Hematopoietic multipotent progenitor cell (in vitro differentiated cells): ENCODE data around the gene DDC. TPM values are rescaled to one million over a fixed set of nuclear protein-coding genes. Genes with fewer than 3 reads are reported as not detected.
"Not testable (repeated sequence)": the region's sequence is repeated elsewhere in the genome, so short reads cannot be mapped to it uniquely, and the experiment has no call there.

Experiments
- DNase-seq, 3 donors: peaks; one replicate each; pipeline ENCODE4 v3.0.0-alpha.2; 2011 to 2015; ENCODE audit warnings: low read depth in 2 of 3, low spot score in 2 of 3
- total RNA-seq: library from RNA; depleted of rRNA; stranded (reverse); fragments of >200 nt; gene quantifications from one replicate; pipeline ENCODE4 v1.2.3, GENCODE V29; 2012

The DDC gene
- total RNA-seq, 1 donor, result not detected

DNA sequence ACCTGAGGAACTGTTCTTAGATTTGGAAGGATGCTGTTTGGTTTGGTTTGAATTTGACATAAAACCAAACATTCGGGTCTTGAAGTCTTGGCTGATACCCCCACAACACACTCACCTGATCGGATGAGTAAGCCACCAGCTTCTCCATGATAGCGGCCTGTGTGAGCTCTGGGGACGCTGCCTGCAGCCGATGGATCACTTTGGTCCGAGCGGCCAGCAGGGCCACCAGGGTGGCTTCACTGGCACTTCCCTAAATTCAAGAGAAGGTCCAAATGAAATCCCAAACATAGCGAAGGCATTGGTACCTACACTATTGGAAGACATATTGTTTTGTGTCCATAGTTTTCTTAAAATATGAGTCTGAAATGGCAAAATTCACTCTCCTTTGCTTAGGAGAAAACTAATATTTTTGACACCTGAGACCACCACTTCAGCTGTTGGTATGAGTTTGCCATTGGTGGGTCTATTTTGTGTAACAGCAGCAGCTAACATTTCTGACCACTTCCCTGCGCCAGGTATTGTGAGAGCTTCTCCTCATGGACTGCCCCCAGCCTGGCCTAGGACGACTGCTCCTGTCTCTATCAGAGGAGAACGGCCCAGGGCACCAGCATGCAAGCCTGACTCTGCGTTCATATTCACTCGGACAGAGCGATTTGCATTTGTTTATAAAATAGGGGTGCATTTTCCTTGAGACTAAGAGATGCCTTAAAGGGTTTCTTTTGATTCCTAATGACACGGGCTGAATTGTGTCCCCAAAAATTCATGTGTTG is 35.9 kb downstream of the DDC start:
- no peak for DNase-seq

DNA sequence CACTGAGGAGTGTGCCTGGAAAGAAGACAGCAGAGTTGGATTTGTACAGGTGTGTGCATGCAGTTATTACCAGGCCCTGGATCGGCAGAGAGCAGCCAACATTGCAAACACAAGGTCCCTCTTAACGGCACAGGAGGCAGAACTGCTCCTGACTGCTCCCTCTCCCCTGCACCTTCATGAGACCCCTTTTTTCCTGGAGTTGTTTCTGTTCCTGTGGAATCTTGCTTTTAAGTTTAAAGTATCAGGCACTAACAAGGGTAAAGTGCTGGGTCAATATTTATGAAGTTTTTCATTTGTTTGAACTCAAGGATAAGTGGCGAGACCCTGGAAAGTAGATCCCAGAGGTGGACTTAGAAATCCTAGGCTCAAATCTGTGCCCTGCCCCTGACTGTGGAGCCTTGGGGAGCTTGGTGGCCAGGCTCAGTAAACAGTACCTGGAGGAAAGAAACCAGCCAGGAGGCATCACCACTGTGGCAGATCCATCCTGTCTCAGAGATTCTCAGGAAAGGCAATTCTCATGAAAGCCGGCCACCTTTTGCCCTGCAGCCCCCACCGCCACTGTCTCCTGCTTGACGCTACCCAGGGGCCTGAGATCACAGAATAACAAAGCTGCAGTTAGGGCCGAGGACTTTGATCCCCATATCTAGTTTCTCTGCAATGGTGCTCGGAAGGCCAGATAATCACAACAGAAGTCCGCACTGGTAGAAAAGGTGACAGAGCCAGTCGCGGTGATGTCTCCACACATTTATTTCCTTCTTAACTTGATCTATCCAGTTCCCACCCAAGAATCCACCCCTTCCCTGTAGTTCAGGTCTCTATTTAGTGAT is 36.7 kb downstream of the DDC start:
- DNase-seq, result no peak

- not testable (repeated sequence) for DNase-seq
Observed at GRCh38 chr7:50519350-50519749, 45.9 kb downstream of the DDC start.

DNA sequence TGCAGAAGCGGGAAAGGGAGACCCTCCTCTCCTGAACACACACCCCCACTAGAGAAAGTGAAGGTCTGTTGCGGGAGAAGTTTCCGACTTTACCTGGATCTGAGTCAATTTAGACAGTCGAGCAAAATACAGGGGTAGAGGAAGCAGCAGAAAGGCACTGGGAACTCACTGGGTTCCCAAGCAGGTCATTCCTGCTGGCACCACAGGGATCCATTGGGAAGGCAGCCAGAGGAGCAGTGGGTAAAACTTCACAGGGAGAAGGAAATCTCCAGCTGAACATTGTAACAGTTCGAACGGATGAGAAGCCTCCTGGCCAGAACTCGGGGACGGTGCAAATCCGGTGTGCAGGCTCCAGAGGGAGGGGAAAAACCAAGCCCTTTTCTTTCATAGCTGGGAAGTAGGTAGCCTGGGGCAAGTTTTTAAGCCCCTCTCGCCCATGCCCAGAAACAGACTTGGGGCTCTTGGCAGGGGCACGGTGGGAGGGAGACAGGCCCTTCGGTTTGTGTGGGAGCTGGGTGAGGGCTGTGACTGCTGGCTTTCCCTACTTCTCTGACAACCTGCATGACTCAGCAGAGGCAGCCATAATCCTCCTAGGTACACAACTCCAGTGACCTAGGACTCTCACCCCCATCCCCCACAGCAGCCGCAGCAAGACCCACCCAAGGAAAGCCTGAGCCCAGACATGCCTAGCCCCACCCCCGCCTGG is 51.9 kb downstream of the DDC start:
- no peak for DNase-seq

GRCh38 chr7:50512384-50512783 is 52.8 kb downstream of the DDC start:
- no peak for DNase-seq

DNA sequence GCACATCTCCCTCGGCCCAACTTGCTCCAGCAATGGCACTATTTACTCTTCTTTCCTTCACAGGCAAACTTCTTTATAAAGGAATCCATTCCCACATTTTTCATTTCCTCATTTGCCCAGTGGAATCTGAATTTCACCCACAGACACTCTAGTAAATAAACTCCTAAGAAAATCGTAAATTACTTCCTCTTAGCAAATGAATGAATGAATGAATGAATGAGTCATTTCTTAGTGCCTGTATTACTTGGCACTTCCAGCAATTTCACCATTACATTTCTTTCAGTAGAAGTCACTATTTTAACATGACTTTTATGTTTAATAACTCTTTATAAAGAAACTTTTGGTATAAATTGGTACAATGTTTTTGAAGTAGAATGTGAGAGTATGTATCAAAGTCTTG is 55.7 kb downstream of the DDC start:
- DNase-seq, result no peak

DNA sequence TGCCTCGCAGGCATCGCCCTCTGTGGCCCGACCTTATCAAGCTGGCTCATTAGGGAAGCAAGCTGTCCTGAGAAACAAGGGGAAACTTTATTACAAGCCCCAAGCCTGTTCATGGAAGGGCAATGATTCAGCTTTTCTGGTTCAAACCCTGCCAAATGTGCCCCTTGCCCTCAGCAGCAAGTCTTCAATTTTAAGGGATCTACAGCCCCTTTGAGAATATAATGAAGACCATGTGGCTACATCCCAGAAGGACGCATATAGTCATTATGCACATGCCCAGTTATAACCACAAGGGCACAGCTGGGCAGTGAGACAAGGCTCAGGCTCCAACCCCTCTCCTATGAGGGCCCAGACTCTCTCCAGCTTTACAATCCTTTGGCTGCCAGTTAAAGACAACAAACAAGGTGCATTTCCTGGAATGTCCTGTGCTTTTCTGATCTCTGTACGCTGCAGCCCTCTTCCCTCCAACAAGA is 56.7 kb downstream of the DDC start:
- DNase-seq, result peak in 1 of 3 donors; percentile 34

DNA sequence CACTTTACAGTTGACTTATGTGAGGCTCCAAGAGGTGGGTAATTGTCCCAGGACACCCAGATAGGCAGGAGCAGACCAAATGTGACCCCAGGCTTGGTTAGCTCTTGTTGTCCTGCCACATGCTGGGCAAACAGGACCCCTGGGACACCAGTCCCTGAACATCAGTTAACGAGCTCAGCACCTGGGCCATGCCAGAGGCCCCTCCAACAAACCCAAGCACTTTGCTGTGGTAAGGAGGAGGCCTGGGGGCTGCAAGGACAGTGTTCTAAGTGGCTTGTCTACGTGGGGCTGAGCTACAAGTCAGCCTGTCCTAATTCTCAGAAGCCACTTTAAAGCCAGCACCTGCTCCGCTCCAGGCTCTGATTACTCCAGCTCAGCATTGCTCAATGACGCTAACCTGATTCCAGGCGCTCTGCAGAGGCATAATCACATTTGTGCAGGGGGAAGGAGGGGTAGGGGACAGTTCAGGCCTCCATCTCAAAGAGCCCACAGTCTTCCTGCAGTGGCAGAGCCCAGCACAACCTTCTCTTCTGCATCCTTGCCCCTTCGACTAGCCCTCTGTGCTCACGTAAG is 57.2 kb downstream of the DDC start:
- peak in 1 of 3 donors; percentile 5 for DNase-seq

DNA sequence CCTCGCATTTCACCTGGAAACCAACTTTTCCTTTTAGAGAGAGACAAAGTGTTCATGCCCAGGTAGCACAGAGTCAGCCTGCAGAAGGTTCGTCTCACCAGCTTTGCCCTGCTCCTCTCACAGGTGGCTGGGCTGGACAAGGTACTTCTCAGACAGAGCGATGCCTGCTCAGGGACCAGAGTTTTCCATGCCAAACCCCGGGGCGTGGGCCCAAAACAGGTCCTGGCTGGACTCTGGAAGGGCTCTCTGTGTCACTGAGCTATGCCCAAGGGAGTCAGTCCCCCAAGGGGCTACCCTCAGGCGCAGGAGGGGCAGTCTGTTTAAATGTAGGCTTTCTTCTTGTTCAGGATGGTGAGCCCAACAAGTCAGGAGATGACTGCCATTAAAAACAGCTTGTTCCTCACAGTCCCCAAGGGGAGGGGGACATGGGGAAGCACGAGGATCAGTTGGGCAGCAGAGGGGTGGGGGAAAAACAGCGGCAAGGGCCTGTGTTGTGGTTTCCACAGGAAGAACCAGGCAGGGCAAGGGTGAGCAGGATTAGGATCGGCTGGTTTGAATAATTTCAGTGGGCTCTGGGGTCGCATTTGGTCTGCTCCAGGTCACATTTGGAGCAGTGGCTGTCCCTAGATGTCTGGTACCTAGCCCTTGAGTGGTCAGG is 59.5 kb downstream of the DDC start:
- DNase-seq, result peak in 2 of 3 donors; percentile 36 to 61

GRCh38 chr7:50504646-50505546 is 60.3 kb downstream of the DDC start:
- no peak for DNase-seq

GRCh38 chr7:50502947-50503346 is 62.3 kb downstream of the DDC start:
- DNase-seq, result no peak

DNA sequence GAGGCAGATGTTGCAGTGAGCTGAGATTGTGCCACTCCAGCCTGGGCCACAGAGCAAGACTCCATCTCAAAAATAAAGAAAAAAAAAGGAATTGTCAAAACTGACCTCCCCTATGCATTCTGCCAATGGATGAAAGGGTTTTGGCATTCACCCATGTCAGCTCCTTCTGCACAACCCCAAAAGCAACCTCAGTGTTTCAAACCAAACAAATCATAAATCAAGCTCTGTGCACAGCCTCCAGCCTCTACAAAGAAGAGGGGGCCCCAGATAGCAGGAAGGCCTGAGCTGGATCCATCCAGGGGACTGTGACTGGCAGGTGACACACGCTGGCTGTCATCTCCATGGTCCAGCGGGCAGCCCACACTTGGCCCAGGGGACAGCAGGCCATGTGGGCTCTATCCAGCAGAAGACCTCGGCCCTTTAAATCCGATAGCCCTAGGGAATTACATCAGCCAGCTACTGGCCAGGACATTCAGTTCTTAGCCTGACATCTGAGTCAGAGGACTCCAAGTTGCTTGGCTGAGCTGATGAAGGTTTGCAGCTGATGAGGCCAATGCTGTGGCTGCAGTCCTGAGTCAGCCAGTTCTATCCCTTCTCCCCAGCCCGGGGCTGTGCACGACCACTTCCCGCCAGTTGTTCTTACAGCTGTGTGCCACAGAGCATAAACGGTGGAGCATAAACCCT is 63.1 kb downstream of the DDC start:
- peak in 2 of 3 donors; percentile 32 to 46 for DNase-seq

DNA sequence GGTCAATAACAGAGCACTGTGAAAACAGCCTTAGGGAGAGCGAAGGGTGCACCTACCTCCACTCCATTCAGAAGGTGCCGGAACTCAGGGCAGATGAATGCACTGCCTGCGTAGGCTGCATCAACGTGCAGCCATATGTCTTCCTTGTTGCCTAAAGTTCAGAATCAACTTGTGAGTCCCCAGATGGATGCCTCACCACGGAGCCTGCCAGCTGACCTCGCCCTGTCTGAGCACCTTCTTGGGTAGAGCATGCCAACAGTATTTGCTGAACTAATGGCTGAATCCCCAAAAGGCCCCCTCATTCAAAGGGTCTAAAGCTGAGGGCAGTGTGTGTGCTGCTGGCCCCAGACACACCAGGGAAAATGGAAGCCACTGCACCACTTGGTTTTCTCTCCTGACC is 66.1 kb downstream of the DDC start:
- DNase-seq, result no peak

- no peak for DNase-seq
Observed at GRCh38 chr7:50497968-50498367, 67.2 kb downstream of the DDC start.

DNA sequence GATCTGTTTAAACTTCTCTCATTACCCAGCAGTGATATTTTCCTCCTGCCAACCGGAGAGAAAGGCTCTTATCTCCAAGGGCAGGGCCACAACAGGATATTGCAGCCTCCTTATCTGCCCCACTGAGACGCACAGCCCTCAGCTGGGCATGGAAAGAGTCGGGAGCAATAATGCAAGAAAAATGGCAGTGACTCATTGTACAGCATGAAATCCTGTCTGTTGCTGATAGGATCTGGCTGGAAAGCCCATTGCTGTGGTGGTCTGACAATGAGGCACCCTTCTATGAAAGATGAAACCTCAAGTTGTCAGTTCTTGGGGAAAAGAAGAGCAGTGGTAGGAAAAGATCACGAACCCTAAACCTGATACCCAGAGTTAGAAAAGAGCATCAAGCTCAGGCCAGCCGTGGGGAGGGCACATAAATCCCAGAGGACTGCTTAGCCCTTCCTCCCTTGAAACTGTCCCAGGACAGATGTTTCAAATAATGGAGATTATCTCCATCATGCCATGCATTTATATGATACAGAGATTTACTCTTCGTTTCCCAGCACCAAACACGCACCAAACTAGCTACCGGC is 68.0 kb downstream of the DDC start:
- DNase-seq, result peak in 2 of 3 donors; percentile 86 to 94

DNA sequence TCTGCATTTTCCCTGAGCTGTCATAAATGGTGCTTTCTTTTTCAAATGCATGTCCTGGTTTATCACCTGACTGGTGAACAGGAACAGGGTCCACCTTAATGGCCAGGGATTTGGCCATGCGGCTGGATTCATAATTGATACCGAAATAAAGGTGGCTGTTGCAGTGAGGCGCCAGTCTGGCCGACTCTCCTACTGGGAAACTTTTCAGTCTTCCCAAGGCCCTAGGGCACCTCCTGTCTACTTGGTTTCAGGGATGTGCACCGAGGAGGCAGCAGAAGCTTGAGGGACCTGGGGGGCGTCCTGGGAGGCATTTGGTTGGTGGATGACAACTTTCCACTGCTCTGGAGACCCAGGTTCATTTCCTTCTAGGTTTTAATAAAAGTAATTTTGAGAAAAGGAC is 68.6 kb downstream of the DDC start:
- DNase-seq, result no peak

DNA sequence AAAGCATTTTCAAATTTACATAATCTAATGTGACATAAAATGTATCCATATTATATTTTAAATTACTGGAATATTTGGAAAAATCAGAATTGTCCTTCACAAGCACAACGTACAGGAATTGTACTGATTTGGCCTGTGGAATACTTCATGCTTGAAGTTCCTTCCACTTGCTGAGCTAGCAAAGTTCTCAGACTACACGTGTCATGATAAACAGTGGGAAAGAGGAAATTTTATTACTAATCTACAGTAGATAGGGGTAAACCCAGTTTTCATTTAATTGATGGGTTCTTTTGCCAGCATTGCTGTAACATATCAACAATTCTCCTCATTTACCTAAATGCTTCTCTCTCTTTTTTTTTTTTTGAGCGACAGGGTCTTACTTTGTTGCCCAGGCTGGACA is 69.5 kb downstream of the DDC start:
- DNase-seq, result no peak

- no peak for DNase-seq
Observed at GRCh38 chr7:50492770-50493519, 72.3 kb downstream of the DDC start.
